Stimulated activated CD4-positive, alpha-beta T cell treated with anti-CD3 and anti-CD28 coated beads, TNF-alpha, amount 100 ng/mL, for 4 hours (primary cell): ENCODE data around the gene IQSEC3.
A peak's percentile ranks its signal among the peaks of the same experiment; 100 is the strongest.
"Not testable (repeated sequence)": the region's sequence is repeated elsewhere in the genome, so short reads cannot be mapped to it uniquely, and the experiment has no call there.

Source experiments
- DNase-seq, 3 experiments: peaks; one replicate each; pipeline ENCODE4 v3.0.0-alpha.2; 2020; ENCODE audit warnings: low read depth in 3 of 3

IQSEC3 gene

DNA sequence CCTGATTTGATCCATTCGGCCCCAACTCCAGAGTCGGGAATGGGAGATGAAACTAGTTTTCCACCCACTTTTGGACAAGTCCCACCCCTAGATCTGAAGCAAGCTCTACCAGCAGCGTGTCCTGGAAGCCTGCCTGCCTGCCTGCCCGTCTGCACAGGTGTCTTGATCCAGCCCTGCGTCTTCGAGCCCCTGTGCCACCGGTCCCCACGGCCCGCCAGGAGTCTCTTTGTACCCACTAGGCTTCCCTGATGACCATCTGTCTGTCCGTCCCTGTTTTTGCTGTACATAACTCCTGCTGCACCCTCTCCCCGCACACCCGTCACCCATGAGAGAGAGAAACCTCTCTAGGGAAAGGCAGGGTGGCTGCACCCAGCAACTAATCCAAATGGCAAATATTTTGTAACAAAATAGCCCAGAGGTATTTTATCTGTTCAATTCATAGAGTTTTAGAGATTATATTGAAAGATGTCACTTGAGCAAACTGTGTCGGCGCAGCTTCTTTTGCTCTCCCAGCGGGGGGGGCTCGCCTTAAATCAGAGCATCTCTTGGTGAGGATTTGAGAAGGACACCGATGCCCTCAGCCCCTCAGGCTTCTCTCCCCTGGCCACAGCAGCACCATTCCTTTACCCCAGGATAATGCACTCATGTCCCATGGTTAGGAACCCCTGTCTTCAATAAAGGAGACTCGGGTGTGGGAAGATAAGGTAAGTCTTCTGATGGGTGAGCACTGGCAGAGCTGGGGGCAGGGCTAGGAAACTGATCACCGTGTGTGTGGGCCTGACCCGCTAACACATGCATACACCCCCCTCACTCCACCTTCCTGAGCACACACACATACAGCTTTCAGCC lies 111.6 kb downstream of the IQSEC3 start:
- DNase-seq: no peak

DNA sequence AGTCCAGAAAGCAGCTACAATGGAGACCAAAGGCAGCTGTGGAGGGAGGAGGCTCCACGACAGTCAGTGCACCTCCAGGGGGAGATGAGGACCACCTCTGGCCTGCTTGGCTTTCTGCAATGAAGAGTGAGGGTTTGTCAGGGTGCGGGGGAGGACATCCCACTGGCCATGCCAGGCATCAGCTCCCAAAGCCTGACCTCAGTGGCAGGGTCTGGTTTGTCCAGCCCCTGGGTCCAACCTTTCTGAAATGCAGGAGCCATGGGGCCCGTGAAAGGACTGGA lies 112.2 kb downstream of the IQSEC3 start:
- DNase-seq: no peak

DNA sequence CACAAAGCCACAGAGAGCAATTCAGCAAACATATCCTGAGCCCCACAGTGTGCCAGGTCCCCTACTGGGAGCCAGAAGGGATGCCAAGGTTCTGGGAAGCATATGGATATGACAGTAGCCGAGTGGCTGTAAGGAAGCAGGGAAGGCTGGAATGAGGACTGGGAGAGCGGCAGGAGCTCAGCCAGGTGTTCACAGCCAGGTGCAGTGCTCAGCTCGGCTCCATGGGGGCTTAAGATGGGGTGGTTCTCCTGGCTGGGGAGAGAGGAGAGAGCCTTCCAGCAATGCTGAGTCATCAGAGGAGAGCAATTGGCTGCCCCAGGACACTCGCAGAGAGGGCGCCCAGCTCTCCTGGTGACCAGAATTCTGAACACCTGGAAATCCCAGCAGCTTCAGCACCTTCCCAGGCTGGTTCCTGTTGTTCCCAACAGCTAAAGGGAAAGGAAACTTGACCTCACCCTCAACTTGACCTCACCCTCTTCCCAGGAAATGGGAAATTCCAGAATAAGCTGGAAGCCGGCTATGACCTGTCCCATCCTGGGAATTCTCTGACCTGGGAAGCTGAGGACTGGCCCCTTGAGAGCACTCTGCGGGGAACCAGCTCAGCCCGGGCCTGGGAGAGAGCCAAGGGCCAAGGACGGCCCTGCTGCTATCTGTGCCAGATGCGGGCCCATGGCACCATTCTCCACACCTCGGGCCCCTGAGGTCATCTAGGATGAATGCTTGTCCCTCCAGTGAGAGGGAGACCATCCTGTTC lies 112.7 kb downstream of the IQSEC3 start:
- no peak for DNase-seq

DNA sequence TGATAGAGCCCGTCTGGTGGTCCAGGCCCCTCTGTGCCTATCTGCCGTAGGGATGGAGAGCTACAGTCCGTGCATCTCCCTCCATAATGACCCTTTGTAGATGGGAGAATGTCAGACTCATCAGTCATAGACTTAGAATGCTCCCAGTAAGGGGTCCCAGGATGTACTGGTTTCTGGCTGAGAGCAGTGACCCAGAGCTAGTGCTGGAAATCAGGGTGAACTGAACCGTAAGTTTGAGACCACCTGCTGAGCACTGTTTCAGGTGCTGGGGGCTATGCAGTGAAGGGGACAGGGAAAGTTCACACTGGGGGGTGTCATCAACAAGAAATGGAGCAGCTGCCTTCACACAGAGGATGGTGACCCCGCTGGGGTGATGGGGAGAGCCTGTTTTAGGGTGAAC lies 113.3 kb downstream of the IQSEC3 start:
- DNase-seq: no peak

DNA sequence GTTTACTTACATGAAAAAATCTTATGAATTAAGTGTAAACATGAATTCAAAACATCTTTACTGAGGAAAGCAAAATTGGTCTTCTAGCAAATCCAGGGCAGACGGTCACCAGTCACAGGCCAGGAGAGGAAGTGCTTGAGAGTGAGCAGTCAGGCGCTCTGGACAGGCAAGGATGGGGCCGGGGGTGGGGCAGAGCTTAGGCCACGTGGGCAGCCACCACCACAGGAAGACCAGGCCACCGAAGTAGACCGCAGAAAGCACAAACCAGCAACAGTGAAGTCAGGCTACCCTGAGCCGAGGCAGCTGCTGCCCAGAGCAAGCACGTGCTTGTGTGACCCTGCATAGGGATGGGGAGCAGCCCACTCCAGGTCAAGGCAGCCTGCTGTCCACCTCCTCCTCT lies 113.9 kb downstream of the IQSEC3 start:
- no peak for DNase-seq

DNA sequence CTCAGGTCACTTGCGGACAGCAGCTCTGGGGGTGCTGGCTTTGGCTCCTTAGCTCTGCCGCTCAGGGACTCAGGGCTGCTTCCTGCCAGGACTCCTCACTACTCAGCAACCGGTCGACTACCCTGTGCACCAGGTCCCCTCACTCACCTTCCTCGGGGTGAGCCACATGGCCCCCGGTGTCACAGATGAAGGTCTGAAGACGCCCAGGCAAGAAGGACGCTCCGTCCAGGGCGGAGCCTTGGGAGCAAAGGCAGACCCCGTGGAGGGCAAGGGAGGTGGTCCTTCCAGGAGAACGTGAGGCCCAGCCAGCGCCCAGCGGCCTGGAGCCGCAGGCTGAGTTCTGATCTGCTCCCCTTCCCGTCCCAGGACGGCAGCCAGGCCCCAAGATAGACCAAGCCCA lies 115.4 kb downstream of the IQSEC3 start:
- DNase-seq: no peak

DNA sequence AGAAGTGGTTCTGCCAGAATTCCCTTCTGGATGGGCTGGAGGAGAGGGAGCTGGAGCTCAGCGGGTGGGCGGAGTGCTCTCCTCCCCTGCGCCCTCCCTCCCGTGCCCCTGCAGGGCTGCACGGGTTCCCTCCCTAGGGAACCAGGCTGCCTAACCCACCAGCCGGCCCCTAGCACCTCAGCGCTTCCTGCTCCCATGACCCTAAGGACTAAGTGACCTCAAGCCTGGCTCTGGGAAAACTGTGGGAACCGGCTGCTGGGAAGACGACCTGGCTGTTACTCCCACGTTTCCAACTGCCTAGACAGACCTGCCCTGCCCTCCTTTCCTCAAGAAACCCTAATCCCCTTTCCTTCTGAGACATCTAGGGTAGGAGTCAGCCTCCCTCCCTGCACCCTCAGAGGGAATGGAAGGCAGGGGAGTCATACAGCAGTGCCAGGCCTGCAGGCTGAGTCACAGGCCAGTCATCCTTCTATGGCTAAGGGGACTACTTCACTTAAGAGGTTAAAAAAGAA lies 115.9 kb downstream of the IQSEC3 start:
- no peak for DNase-seq

DNA sequence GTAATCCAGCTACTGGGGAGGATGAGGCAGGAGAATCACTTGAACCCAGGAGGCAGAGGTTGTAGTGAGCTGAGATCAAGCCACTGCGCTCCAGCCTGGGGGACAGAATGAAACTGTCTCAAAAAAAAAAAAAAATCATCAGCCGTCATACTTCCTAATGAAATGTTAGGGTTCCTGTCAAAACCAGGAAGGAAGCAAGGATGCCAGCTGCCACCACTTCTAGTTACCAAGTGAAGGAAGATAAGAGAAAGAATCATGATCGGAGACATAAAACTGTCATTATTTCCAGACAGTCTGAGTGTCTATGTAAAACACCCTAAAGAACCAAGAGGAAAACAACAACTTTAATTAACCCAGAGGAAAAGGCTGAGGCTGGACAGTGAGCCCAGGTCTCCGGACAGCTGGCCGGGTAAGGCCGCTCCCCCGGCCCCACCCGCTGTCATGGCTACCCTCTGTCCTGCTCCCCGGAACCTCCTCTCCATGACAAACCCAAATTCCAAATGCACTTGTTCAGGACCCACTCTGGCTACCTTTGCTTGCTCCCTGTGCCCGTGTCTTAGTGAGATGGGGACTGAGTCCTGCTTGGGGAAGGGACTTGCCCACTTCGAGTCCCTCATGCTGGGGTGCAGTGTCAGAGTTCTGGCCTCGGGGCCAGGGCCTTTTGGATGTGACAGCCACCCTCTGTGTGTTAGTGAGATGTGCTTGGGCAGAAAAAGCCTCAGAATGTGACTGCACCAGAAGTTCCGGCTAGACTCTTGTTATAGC lies 118.4 kb downstream of the IQSEC3 start:
- no peak for DNase-seq

DNA sequence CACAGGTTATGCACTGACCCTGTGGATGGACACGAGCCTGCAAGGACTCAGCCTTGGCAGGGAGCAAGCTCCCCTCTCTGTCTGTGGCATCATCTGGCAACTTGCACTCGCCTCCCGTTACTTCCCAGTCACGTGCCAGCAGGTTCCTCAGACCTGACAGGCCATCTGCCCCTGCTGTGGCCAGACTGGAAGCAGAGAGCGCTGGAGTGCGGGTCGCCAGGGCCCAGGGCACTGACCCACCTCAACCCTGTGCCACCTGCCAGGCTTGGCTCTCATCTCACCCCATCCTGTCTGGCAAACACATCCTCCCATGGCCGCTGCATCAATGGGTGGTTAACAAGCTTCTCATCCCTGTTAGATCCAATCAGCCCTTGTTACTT lies 119.0 kb downstream of the IQSEC3 start:
- DNase-seq: no peak

DNA sequence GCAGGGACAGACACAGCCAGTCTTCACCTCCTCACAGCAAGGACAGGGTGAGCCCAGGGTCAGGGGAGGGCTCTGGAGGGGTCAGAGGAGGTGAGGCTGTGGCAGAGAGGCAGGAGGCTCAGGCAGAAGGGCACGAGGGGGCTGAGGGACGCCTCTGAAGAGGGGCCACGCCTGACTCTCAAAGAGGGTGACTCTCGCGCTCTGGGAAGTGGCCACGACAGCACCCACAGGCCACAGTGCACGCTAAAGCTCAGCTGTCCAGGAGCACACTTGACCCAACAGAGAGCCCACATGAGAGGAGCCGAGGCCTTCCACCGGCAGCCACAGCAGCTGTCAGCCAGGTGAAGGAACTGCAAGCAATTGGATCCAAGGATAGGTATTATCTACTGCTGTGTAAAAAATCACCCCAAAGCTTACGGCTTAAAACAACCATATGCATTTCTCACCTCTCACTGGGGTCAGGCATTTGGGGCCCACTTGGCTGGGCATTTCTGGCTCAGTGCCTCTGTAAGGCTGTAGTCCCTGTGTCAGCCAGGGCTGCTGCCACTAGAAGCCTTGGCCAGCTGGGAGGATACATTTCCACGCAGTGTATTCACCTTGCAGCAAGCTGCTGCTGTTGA lies 119.5 kb downstream of the IQSEC3 start:
- no peak for DNase-seq

DNA sequence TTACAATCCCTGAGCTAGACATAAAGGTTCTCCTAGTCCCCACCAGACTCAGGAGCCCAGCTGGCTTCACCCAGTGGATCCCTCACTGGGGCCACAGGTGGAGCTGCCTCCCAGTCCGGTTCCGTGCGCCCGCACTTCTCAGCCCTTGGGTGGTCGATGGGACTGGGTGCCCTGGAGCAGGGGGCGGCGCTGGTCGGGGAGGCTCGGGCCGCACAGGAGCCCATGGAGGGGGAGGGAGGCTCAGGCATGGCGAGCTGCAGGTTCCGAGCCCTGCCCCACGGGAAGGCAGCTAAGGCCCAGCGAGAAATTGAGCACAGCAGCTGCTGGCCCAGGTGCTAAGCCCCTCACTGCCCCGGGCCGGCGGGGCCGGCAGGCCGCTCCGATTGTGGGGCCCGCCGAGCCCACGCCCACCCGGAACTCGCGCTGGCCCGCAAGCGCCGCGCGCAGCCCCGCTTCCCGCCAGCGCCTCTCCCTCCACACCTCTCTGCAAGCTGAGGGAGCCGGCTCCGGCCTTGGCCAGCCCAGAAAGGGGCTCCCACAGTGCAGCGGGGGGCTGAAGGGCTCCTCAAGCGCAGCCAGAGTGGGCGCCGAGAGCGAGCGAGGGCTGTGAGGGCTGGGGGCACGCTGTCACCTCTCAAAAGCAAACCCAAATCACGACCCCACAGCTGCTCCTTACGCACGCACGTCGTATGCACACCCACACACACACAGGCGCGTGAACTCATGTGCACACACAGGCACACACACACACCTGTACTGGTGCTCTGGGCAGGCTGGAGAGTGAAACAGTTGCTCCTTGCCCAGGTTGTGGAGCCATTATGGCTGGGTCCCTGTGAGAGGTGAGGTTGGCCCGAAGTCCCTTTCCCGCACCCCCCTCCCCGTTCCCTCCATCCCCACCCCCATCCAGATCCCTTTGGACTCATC lies 121.7 kb downstream of the IQSEC3 start:
- DNase-seq: not testable (repeated sequence)

DNA sequence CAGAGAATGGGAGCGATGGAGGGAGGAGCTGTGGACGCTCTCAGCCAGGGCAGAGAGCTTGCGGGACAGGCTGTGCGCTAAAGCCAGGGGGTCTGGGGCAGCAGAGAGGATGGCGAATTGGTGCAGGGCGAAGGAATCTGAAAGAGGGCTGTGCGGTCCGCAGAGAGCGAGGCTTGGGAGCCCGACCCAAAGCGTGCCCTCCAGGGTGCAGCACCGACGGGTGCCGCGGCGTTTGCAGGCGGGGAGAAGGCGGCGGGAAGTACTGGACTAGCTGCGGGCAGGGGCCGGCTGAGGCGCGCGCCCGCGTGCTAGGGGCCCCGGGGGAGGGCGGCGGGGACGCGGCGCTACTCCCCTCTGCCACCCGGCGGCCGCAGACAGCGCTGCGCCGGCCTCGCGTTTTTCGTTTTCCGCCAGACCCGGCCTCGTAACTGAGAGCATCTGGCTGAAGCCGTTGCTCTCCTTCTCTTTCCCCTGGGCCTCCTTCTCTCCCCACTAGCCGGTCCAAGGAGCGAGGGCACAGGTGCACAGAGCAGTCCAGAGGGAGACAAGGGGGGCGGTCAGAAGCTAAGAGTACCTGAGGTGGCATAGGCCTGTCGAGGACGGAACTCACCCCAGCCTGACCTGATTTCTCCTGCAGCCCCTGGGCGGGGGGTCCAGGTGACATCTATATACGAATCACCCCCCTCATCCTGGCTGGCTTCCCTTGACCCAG lies 122.5 kb downstream of the IQSEC3 start:
- DNase-seq: peak in 1 of 3 experiments; percentile 31

DNA sequence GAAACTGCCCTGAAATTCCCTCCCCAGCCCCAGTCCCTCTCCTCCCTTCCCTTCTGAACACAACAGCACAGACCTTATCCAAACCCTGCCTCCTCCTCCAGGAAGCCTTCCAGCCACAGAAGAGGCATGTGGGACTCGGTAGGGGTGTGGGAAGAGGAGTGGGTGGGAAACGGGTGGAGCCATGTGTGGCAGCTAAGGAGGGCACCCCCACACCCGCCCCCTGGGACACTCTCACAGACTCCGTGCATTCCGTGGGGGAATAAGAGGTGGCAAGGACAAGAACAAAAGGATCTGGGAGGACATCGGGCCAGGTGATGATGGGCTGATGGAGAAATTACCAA lies 123.0 kb downstream of the IQSEC3 start:
- no peak for DNase-seq

DNA sequence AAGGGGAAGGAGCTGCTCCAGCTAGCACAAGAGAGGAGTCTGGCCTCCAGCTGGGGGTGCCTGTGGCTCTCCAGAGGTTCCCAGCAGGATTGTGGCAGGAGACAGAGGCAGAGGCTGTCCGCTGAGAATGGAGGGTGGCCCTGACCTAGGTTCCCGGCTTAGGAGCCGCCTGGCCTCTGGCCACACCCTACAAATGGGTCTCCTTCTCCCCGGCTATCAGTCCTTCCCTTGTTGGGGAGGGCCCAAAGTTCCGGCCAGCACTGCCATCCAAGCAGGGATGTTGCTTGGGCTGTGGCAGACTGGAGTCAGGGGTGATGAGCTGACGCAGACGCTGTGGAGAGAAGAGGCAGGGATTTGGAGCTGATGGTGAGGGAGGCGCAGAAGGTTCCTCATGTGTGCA lies 124.3 kb downstream of the IQSEC3 start:
- no peak for DNase-seq

DNA sequence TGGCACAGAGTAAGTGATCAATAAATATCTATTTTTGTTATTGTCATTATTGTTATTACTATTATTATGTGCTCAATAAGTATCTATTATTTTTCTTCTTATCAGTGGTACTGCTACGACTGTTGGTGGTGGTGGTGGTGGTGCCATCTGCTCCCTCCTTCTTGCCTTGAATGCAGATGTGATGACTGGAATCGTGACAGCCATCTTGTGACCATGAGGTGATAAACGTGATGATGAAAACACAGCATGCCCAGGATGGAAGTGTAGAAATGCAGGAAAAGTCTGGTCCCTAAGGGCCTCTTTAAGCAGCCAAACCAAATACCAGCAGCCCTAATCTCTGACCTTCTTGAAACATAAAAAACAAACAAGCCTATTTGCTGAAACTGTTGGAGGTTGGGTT lies 125.0 kb downstream of the IQSEC3 start:
- DNase-seq: no peak

DNA sequence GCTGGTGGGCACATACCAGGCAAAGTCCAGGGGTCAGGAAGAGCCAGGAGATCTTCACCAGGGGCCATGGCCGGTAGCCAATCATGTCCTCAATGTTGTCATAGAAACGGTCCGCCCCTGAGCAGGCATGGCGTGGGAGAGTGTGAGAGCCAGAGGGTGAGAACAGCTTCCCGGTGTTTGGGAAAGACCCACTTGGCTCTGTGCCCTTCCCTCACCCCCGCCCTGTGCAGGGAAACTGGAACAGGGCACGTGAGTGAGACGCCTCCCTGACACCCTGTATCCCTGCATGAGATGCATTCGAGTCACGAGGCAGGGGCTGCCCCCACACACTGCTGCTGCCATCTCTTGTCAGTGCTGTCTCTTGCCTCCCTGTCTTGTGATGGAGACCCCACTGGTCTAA lies 126.7 kb downstream of the IQSEC3 start:
- DNase-seq: no peak

DNA sequence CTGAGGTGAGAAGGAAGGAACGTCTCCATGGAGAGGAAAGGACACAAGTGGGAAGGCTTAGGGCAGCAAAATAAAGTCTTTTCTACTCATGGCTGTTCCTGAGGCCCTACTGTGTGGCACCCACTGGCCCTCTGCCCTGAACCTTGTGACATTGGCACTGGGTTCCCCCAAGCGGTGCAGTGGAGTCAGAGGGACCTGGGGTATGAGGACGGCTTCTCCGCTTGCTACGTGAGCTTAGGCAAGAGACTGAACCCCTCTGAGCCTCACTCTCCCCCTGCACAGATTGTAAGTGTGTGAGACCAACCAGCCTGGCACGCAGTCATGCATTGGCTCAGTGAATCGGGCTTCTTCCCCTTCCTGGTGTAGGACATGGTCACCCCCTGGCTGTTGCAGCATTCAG lies 127.7 kb downstream of the IQSEC3 start:
- DNase-seq: no peak

DNA sequence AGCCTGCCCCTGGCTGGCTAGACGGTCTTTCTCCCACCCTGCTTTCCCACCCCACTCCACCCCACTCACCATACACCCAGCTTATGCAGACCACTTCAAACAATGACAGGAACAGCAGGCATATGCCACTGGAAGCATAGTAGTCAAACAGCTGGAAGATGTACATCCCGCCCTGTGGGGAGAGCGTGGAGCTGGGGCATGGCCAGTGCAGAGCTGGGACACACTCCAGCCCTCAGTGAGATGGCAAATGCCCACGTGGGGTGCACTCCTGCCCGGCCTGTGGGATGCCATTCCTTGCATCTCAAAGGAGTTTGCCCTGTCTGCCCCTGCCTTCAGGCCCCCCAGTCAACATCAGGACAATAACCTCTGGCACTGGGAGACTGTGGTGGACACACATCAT lies 128.6 kb downstream of the IQSEC3 start:
- no peak for DNase-seq

DNA sequence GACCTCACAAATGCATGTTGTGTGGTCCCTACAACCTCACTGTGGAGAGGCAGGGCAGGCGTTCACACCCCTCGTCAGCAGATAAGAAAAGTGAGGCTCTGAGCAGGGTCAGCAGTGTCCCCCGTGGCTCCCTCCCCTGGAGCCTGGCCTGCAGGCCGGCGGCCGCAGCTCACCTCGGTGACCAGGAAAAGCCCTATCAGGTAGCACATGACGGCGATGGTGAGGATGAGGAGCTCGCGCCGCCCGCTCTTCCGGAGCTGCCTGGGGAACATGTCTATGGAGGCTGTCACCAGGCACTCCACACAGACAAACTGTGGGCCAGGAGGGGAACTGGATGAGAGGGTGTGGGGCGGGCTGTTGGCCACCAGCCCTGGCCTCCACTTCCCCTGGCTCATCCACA lies 129.4 kb downstream of the IQSEC3 start:
- no peak for DNase-seq

DNA sequence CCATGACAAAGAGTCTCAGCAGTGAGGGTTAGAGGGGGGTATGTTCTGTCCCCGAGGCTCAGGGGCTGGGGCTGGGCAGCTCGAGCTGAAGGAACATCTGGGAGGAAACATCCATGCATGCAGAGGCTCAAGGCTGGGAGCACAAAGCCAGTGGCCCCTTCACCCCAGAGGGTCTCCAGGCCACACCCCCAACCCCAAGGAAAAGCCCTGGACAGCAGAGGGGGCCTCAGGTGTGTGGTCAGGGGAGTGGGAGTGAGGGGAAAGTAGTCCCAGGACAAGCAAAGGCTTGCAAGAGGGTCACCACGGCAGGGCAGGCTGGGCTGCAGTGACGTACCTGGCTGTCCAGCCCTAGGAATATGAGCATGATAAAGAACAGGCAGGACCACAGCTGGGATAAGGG lies 129.9 kb downstream of the IQSEC3 start:
- DNase-seq: no peak

DNA sequence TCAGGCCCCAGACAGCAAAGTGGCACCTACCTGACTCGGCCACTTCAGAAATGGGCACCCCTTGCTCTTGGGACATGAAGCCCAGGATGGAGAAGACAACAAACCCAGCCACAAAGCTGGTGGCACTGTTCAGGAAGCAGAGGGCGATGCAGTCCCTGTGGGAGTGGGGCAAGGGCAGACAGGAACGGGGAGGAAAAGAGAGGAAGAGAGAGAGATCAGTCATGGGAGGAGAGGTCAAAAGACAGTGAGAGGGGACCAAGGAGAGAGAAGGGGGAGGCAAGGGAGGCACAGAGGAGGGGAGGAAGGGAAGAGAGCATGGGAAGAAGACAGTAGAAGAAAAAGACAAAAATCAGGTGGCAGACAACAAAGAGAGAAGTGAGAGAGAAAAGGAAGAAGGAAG lies 130.8 kb downstream of the IQSEC3 start:
- DNase-seq: no peak
